ENCODE data around the gene SUSD6.

Gene SUSD6

GRCh38 chr14:69651664-69652063 is 40.3 kb downstream of the SUSD6 start:
- TF ChIP-seq CTCF (IDR thresholded peaks at IDR 0.05; ENCODE audit: low read depth, low read length), result no peak
- no peak overlapping the region for H3K4me3 ChIP-seq (ENCODE audit: low read depth, low read length)
- DNase-seq (ENCODE audit: low read depth, low spot score), result no peak
- in situ Hi-C loops (cut with HindIII; ENCODE audit: low sequenced_read_pairs), result no loop called here

- H3K4me3 ChIP-seq (ENCODE audit: low read depth, low read length), result no peak overlapping the region
- DNase-seq (ENCODE audit: low read depth, low spot score), result no peak
- in situ Hi-C loops (cut with HindIII; ENCODE audit: low sequenced_read_pairs), result no loop called here
- TF ChIP-seq CTCF (IDR thresholded peaks at IDR 0.05; ENCODE audit: low read depth, low read length), result no peak
Observed at GRCh38 chr14:69652942-69653684, 41.7 kb downstream of the SUSD6 start.

- in situ Hi-C loops (cut with HindIII; ENCODE audit: low sequenced_read_pairs), result no loop called here
- no peak overlapping the region for H3K4me3 ChIP-seq (ENCODE audit: low read depth, low read length)
- DNase-seq (ENCODE audit: low read depth, low spot score), result no peak
- TF ChIP-seq CTCF (IDR thresholded peaks at IDR 0.05; ENCODE audit: low read depth, low read length), result no peak
Observed at GRCh38 chr14:69654116-69654515, 42.7 kb downstream of the SUSD6 start.

- no peak for TF ChIP-seq CTCF (IDR thresholded peaks at IDR 0.05; ENCODE audit: low read depth, low read length)
- DNase-seq (ENCODE audit: low read depth, low spot score), result peak; percentile 60
- no peak overlapping the region for H3K4me3 ChIP-seq (ENCODE audit: low read depth, low read length)
Observed at GRCh38 chr14:69657950-69658355, 46.6 kb downstream of the SUSD6 start.

GRCh38 chr14:69658664-69659261 is 47.4 kb downstream of the SUSD6 start:
- no peak overlapping the region for H3K4me3 ChIP-seq (ENCODE audit: low read depth, low read length)
- in situ Hi-C loops (cut with HindIII; ENCODE audit: low sequenced_read_pairs), result no loop called here
- DNase-seq (ENCODE audit: low read depth, low spot score), result peak; percentile 50
- no peak for TF ChIP-seq CTCF (IDR thresholded peaks at IDR 0.05; ENCODE audit: low read depth, low read length)

More at GRCh38 chr14:69657950-69658355, 46.6 kb downstream of the SUSD6 start:
- in situ Hi-C loops (cut with HindIII; ENCODE audit: low sequenced_read_pairs), result no loop called here

- DNase-seq (ENCODE audit: low read depth, low spot score), result no peak
- in situ Hi-C loops (cut with HindIII; ENCODE audit: low sequenced_read_pairs), result no loop called here
- H3K4me3 ChIP-seq (ENCODE audit: low read depth, low read length), result no peak overlapping the region
- no peak for TF ChIP-seq CTCF (IDR thresholded peaks at IDR 0.05; ENCODE audit: low read depth, low read length)
Observed at GRCh38 chr14:69660344-69661193, 49.2 kb downstream of the SUSD6 start.

Data from astrocyte of the spinal cord (primary cell).